Iris pigment epithelial cell (primary cell): Measurements from ENCODE around the gene SPHK2.

Source experiments
- DNase-seq: peaks from one replicate; pipeline ENCODE4 v3.0.0-alpha.2; 2011; ENCODE audit warnings: low read depth

Gene SPHK2

DNA sequence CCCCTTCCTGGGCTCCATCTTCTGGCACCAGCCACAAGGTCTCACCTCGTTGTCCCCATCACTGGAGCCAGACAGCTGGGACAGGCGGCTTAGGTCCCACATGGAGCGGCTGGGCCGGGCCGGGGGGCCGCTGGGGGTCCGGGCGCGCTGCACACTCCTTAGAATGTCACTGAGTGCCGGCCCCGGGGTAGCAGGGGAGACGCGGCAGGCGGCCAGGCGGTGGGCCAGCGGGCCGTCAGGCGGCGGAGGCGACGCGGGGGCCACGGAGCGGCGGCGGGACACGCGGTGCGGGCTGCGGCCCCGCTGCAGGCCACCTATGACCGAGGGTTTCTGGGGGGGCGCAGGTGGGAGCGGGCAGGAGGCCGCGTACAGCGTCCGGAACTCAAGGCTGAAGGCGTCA, 15.9 kb upstream of the SPHK2 start:
- DNase-seq = no peak

DNA sequence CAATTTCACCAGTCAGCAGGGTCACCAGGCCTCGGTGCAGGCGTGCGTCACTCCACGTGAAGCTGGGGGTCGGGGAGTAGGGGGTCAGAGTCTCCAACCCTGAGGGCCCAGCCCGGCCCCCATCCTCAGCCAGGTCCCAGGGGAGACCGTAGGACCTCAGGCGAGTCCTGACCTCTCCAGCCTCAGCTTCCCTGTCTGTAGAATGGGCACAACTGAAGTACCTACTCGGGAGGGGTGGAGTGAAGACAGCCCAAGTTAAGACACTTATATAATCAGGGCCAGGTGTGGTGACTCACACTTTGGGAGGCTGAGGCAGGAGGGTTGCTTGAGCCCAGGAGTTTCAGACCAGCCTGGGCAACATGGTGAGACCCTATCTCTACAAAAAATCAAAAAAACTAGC, 15.5 kb upstream of the SPHK2 start:
- no peak for DNase-seq

DNA sequence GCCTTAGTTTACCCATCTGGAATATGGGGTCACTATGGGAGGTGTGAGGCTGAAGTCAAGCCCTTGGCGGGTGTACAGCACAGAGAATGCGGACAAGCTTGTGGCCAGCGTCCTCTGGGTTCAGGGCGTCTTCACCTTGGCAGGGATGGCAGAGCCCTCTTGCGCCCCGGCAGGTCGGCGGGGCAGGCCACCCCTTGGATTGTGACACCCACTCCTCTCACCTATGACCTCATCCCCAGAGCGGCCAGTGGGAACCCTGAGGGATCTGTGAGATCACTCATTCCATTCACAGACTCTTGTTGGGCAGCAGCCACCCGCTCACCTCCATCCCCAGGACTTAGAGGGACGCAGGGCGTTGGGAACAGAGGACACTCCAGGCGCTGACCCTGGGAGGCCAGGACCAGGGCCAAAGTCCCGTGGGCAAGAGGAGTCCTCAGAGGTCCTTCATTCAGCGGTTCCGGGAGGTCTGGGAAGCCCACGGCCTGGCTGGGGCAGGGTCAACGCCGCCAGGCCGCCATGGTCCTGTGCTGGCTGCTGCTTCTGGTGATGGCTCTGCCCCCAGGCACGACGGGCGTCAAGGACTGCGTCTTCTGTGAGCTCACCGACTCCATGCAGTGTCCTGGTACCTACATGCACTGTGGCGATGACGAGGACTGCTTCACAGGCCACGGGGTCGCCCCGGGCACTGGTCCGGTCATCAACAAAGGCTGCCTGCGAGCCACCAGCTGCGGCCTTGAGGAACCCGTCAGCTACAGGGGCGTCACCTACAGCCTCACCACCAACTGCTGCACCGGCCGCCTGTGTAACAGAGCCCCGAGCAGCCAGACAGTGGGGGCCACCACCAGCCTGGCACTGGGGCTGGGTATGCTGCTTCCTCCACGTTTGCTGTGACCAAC, 12.6 kb upstream of the SPHK2 start, which contains the start of gene SPACA4:
SPACA4 (plus strand) TSS at position 280 of the 896 bp plus-strand sequence; CDS start at position 517, 237 bp downstream.
- no peak for DNase-seq

DNA sequence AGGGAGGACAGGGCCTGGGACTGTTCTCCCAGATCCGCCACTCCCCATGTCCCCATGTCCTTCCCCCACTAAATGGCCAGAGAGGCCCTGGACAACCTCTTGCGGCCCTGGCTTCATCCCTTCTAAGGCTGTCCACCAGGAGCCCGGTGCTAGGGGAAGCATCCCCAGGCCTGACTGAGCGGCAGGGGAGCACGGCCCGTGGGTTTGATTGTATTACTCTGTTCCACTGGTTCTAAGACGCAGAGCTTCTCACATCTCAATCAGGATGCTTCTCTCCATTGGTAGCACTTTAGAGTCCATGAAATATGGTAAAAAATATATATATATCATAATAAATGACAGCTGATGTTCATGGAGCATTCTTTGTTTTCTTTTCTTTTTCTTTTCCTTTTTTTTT, 11.9 kb upstream of the SPHK2 start:
- DNase-seq = no peak

DNA sequence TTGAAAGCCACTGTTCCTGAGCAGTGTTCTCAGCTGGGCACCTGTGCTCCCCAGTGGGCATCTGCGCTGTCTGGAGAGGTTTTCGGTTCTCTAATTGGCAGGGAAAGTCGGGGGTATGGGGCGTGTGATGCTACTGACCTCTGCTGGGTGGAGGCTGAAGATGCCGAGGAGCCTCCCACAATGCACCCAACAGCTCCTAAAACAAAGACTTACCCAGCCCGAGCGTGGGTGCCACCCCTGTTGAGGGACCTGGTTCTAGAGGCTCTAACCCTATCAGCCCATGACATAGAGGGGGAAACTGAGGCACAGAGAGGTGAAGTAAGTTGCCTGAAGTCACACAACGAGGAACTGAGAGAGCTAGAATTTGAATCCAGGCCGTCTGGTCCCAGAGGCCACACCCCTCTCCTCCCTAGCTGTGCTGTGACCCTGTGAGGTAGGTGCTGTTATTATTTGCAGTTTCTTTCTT, 10.5 kb upstream of the SPHK2 start:
- DNase-seq = no peak

DNA sequence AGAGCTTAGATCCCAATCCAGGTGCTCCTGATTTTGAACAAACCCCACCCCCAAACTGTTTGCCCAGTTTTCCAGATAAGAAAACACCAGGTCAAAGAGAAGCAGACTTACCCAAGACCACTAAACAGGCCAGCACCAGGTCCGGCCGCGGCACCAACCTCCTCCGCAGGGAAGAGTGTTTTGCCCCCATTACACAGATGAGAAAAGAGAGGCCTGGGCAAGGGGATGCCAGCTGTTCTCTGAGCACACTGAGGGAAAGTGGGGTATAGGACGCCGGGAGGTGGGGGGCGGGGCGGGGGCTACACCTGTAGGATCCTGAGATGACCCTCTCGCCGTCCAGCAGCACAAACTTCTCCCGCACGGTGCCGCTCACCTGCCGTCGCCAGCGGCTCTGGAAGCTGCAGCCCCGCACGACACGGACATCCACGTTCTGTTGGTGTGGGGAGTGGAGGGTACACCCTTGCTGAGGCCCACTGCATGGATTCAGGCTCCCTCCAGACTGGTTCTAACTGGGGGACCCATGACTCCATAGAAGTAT, 9.7 kb upstream of the SPHK2 start:
- no peak for DNase-seq

DNA sequence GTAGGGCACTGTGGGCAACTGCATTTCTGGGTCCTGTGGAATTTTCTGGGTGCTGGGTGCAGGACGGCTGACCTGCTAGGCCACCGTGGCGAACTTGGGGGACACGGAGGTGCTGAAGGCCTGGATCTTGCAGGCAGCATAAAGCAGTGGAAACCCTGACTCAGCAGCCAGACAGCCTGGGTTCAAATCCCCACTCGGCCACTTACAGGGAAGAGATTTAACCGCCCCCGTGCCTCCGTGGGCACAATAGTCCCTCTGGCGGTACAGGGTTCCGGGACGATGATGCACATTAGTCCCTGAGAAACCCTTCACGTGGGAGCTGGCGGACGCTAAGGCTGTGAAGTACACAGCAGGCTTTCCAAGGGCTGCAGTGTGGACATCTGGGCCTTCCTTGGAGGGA, 7.4 kb upstream of the SPHK2 start:
- no peak for DNase-seq

DNA sequence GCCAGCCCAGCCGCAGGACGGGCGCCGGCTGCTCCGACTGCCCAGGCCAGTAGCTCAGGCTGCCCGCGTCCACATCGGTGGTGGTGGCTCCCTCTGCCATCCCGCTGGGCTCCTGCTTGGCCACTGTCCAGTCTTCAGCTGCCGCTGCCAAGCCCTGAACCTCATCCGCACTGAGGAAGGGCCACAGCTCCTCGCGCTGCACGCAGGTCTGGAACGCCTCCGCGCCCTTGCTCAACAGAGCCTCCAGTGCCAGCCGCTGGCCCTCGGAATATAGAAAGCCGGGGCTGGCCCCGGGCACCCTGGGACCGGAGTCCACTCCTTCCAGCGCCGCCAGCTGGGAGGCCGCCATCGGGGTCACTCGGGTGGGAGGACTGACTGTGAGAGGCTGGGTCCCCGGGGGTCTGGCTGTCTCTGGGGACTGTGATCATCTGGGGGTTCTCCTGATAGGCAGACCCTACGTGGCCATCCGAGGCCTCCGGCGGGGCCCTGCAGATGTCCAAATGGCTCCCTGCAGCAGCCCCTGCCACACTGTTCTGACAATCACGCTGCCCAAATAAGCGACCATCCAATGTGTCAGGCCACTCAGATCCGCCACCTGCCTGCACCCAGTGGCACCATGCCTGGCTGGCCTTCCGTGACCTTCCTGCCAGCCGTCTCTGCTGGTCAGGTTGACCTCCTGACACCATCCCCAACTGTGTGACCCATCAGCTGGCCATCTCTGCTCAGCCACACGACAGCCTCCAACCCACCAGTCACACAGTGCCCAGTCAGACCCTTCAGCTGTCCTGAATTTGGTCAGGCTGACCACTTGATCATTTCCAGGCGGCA, 6.1 kb upstream of the SPHK2 start:
- DNase-seq = no peak

DNA sequence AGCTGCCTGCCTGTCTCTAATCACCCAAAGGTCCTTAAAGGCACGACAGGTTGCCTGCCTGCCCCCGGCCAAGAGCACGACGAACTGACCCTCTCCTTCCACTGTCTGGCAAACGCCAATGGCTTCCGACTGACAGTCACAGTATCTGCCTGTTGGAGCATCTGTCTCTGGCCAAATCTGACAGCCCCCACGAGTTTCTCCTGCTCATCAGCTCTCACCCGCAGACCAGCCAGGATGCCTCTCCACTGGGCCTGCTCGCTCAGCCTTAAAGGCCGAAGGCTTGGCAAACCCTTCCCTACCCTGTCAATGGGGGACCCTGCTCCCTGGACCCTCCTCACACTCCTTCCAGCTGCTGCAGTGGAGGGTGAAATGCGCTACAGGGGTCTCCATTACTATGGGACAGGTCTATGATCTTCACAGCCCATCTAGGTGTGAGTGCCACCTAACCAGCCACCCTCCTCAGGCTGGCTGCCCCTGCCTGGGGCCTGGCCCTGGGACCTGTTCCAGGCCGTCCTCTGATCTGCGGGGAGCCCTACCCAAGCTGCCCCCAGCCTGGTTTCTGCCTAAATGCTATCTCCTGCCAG, 5.4 kb upstream of the SPHK2 start:
- no peak for DNase-seq

DNA sequence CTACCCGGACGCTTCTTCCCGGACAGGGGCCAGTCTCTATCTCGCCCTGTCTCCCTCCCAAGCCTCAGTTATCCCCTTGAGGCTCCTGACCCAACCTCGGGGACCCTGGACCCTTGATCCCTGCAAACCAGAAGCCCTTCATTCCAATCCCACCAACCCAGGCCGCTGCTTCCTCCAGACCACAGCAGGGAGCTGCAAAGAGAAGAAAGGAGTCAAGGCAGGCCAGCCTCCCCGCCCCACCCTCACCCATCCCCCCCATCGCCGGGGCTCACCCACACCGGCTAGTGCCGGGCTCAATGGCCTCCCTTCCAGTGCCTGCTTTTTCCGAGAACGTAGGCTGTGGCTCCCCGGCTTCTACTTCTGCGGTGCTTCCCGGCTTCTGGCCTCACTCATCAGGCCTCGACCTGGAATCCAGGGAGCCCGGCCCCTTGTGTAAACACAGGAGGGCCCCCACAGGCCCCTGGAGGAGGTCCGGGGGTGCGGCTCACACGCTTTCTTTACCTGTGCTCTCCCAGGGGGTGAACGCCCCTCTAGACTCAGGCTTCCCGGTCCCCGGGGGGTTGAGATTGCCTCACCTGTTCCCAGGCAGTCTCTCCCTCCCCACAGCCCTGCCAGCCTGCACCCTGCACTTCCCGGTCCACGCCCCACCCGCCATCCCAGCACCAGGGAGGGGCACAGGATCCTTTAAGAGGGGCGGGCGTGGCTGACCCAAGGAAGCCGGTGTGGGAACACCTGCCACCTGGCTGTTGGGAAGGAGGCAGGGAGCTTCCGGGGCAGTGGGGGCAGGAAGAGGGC, 4.7 kb upstream of the SPHK2 start, which contains the start of gene FAM83E:
FAM83E (minus strand) TSS at position 641 of the 795 bp plus-strand sequence. CDS start 1,704 bp downstream, outside the sequence.
- no peak for DNase-seq

DNA sequence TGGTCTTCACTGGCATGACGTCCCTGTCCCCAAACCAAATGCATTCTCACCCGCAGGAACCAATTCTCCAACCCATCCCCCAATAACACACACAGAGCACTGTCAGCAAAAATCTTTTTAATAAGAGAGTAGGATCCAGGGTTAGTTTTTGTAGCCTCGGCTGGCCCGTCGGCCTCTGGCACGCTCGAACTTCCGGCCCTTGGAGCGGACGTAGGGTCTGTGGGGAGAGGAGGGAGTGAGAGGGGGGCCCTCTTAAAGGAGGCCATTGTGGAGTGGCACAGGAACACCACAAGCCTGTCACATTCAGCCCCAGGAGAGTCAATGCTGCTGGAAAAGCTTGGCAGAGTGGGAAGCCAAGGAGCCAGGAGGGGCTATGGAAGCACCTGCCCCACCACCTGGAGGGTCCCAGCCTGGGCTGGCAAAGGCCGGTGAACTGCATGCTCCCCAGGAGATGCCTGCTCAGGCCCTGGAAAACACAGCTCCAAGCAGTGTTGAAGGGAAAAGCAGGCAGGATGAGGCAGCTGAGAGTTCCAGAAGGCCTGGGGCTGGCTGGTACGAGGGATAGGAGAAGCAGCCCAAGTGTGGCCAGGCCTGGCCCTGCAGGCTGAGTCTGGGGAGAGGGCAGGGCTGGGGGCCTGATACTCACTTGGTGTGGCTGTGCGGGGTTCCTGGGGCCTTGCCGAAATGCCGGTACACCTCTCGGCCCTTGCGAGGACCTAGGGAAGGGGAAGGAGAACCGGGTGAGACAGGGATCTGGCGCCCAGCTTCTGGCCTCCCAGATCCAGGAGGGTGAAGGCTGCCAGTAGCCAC, 3.9 kb upstream of the SPHK2 start:
- DNase-seq = no peak

DNA sequence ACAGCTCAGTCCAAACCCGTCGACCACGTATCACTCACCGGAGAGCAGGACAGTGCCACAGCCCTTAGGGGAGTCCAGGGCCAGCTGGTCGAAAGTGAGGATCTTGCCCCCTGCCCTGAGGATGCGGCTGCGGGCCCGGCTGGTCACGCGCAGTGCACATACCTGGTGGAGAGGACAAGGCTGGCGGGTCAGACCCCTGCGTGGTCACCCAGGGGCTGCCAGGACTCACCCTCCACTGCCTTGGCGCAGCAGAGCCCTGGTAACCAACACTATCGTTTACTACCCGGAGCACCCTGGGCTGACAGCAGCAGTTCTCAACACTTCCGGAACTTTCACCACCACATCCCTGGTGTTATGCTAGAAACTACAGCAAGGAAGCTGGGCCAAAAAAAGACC, 3.3 kb upstream of the SPHK2 start:
- no peak for DNase-seq

DNA sequence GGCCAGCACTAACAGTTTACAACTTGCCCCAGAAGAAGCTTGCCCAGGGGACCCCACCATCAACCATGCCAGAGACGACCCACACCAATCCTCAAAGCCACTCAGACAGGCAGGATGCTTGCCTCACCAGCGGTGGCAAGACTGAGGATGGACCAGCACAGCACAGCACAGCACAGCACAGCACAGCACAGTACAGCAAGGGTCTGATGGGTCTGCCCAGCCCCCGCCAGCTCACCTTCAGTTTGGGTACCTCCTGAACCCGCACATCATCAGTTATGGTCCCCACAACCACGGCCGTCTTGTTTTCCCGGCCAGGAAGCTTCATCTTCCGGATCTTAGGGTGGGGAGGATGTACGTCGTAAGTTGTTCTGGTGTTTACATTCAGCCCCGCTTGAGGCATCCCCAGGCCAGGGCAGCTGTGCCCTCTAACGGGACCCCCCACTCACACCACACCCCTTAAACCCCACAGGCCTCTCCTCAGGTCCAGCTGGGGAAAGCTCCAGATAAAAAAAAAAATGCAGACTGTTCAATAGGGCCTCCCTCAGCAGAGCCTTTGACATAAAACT, 2.7 kb upstream of the SPHK2 start:
- DNase-seq = no peak

DNA sequence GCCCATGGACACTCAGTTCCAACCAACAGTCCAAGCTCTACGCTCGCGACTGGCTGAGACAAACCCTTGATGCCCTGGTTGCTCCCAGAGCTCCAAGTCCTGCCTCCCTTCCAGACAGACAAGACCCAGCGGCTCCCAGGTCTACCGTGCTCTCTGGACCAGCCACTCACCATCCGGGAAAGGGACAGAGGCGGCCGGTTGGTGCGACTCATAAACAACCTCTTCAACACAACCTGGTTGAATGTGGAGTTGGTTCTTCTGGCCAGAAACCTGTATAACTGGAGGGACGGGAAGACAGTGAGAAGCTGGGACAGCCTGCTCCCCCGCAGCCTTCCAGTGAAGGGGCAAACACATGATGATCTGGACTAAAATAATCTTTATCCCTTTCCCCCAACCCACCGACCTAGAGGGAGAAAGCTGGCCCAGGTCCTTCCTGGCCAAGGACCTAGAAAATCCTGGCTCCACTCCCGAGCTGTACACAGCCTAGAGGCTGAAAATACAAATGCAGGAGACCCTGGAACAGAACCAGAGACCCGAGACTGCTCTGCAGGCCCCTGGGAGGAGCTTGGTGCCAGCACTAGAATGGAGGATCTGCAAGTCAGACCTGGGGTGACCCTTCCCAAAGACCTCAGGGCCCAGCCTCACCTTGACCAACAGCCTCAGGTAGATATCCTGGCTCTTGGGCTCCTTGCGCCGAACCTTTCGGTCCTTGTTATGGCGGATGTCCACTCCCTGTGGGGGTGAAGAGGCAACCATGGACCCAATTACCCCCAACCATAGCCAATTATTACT, 2.0 kb upstream of the SPHK2 start:
- DNase-seq = no peak

DNA sequence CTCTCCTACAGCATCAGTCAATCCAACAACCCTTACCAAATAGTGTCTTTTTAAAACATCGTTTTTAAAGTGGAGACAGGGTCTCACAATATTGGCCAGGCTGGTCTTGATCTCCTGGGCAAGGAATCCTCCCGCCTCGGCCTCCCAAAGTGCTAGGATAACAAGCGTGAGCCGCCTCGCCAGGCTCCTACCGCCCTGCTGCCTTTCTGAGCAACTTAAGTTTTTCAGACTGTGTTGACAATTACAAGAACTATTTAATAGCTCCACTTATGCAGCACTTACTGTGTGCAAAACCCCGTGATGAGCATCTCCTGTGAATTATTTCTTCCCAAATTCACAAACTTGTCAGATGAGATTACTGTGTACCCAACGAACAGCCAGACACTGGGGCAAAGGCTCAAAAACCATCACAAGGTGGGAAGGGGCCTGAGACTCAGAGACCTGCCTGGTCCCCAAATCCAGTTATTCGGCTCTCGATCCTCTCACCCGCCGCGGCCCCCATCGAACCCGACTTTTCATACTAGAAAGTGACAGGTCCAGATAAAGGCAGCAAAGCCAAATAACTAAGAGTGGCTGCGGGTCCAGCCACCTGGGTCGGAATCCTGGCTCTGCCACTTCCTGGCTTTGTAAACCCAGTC, 909 bp upstream of the SPHK2 start:
- DNase-seq = no peak

DNA sequence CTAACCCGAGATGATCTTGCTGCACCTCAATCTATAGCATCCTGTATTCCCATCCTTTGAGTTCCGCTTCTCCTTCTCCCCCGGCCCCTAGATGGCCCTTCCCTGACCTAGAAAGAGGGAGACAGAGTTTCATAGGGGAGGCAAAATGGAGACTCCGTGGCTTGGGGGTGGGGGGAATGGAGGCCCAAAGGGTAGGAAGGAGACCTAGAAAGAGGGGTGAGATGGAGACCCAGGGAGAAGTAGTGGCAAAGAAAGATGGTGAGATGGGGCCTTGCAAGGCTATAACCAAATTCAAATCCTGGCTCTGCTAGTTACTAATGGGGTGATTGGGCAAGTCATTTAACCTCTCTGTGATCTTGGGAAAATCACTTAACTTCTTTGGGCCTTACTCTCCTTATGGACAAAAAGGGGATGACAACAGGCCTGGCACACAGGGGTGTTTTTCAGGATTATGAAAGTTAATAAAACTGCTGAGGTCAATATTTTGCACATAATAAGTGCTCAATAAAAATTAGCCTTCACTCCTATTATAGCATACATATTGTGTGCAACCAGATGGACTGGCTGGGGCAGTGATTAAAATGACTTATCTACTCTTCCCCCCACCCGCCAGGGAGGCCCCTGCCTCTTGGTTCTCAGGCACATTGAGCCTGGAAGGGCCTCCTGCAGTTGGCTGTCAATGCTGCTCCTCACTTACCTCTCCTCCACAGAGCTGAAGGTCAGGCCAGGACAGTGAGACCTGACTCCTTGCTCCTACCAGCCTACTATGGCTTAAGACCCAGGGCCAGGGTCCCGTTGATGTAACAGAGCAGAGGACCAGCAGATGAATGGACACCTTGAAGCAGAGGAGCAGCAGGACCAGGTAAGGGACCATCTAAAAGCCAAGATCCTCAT, 633 bp downstream of the SPHK2 start:
- no peak for DNase-seq

DNA sequence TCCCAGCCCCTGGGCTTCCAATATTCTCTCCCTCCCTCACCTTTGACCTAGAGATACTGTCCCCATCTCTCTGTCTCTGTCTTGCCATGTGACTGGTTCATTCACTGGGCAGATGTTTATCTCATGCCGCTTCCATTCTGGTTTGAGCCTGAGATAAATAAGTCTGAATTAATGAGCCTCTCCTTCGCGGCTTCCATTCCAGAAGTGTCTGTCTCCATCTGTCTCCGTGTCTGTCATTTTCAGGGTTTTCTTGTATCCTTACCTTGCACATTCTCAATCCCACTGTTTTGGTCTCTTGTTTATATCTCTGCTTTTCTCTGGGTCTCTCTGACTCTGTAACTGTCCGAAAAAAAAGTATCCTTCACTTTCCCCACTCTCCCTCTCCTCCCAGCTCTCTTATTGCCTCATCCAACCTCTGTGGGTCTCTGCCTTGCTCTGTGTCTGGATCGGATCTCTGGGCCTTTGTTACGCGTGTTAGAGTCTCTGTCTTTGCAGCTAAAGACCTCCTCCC, 4.3 kb downstream of the SPHK2 start:
- DNase-seq = no peak
